HCT116 (cell line): ENCODE data around the gene NSUN7. TPM values are rescaled to one million over a fixed set of nuclear protein-coding genes. Genes with fewer than 3 reads are reported as not detected.

Experiments
- ATAC-seq: fragments of 200-7000 bp; cut with Tn5 transposase; 2 replicates; pipeline ENCODE4 v1.9.1; 2020; ENCODE audit warnings: mild to moderate bottlenecking, moderate library complexity
- BruUV-seq: library from RNA; stranded (reverse); fragments of 400-500 nt; replicated peaks from 2 replicates; lab custom pipeline; 2021; lab: Mats Ljungman, UMichigan
- CTCF ChIA-PET: fragments of 300-600 bp; sonication (Branson Sonifier 250); formaldehyde crosslinking; loops from one replicate; lab custom pipeline; 2021; ENCODE audit warnings: antibody characterized with exemption; lab: Charles Lee
- POLR2A ChIA-PET: fragments of 300-600, 350-600 bp; sonication (Branson Sonifier 250); formaldehyde crosslinking; loops from one replicate; lab custom pipeline; 2021; ENCODE audit warnings: antibody characterized with exemption; lab: Charles Lee
- RAD21 ChIA-PET, 2 experiments: fragments of 300-600 bp; sonication (Branson Sonifier 250); formaldehyde crosslinking; loops; one replicate each; lab custom pipeline; 2023; ENCODE audit warnings: low total read pairs in 2 of 2; ENCODE audit not compliant: uncharacterized antibody in 2 of 2, unreplicated experiment in 2 of 2, low non-redundant PET in 1 of 2; lab: Charles Lee
- DNase-seq: peaks from one replicate; pipeline ENCODE4 v3.0.0-alpha.2; 2010; ENCODE audit warnings: low read depth, low spot score
- H2AFZ ChIP-seq: fragments of 200-600 bp; shearing (Covaris generic), sonication (generic); 2 replicates; pipeline ENCODE4 v1.6.1; 2017; ENCODE audit warnings: low read depth, mixed run types, mixed read lengths, antibody characterized with exemption, low read length; ENCODE audit not compliant: poor library complexity, severe bottlenecking
- H3K27ac ChIP-seq: 2 replicates; pipeline ENCODE4 v1.5.1; 2012; ENCODE audit warnings: low read depth, low read length
- H3K27me3 ChIP-seq: fragments of 200-600 bp; sonication (generic); 2 replicates; pipeline ENCODE4 v1.6.1; 2016; ENCODE audit warnings: mixed run types, low read length, mixed read lengths; ENCODE audit not compliant: insufficient read depth
- H3K36me3 ChIP-seq, 2 experiments: fragments of 200-500 bp in 1 of 2; fragments of 200-600 bp in 1 of 2; sonication (Bioruptor generic) in 1 of 2; sonication (generic) in 1 of 2; 2 replicates each; pipeline versions ENCODE4 v1.5.1 to v1.6.1; 2014 to 2016; ENCODE audit warnings: low read length in 2 of 2, inconsistent platforms in 1 of 2, mixed read lengths in 1 of 2, mixed run types in 1 of 2; ENCODE audit not compliant: insufficient read depth in 2 of 2, control insufficient read depth in 1 of 2
- H3K4me1 ChIP-seq, 2 experiments: fragments of 200-600 bp in 1 of 2; sonication (generic) in 1 of 2; 2 replicates each; pipeline versions ENCODE4 v1.5.1 to v1.6.1; 2012 to 2017; ENCODE audit warnings: low read length in 2 of 2, inconsistent platforms in 1 of 2, mild to moderate bottlenecking in 1 of 2, mixed read lengths in 1 of 2, mixed run types in 1 of 2, moderate library complexity in 1 of 2; ENCODE audit not compliant: insufficient read depth in 2 of 2, control insufficient read depth in 1 of 2
- H3K4me2 ChIP-seq: fragments of 200-600 bp; sonication (generic); 2 replicates; pipeline ENCODE4 v1.6.1; 2017; ENCODE audit warnings: mixed run types, low read length, mixed read lengths
- H3K4me3 ChIP-seq, 2 experiments: fragments of 200-600 bp in 1 of 2; sonication (generic) in 1 of 2; replicated peaks in 1 of 2; 2 replicates each; pipeline ENCODE4 v1.5.1; 2011 to 2016; ENCODE audit warnings: low read length in 2 of 2, control low read depth in 1 of 2, low read depth in 1 of 2, mild to moderate bottlenecking in 1 of 2, mixed read lengths in 1 of 2, mixed run types in 1 of 2
- H3K79me2 ChIP-seq: fragments of 200-600 bp; sonication (generic); 2 replicates; pipeline ENCODE4 v1.6.1; 2017; ENCODE audit warnings: mild to moderate bottlenecking, mixed run types, low read length, moderate library complexity, mixed read lengths; ENCODE audit not compliant: insufficient read depth
- H3K9ac ChIP-seq: fragments of 200-600 bp; sonication (generic); 2 replicates; pipeline ENCODE4 v1.6.1; 2016; ENCODE audit warnings: low read length, mixed read lengths
- H3K9me2 ChIP-seq: fragments of 200-600 bp; sonication (generic), shearing (Covaris generic); 2 replicates; pipeline ENCODE4 v1.6.1; 2017; ENCODE audit warnings: mixed run types, mild to moderate bottlenecking, moderate library complexity; ENCODE audit not compliant: insufficient read depth
- H3K9me3 ChIP-seq, 2 experiments: fragments of 200-500 bp in 1 of 2; fragments of 200-600 bp in 1 of 2; sonication (Bioruptor generic) in 1 of 2; sonication (generic) in 1 of 2; 2 replicates each; pipeline ENCODE4 v1.6.1; 2014 to 2017; ENCODE audit warnings: low read length in 2 of 2, mixed read lengths in 2 of 2, inconsistent platforms in 1 of 2, low read depth in 1 of 2, mild to moderate bottlenecking in 1 of 2, mixed run types in 1 of 2, moderate library complexity in 1 of 2; ENCODE audit not compliant: control insufficient read depth in 1 of 2, insufficient read depth in 1 of 2
- H4K20me1 ChIP-seq: fragments of 200-600 bp; sonication (generic), shearing (Covaris generic); 2 replicates; pipeline ENCODE4 v1.6.1; 2017; ENCODE audit warnings: mixed run types, mild to moderate bottlenecking, moderate library complexity; ENCODE audit not compliant: insufficient read depth
- CEBPB ChIP-seq: IDR thresholded peaks from 2 replicates; pipeline ENCODE4 v1.6.1; 2012; ENCODE audit warnings: low read depth
- CTCF ChIP-seq, 3 experiments: fragments of 200-600 bp in 1 of 3; sonication (generic) in 1 of 3; IDR thresholded peaks in 2 of 3; conservative IDR thresholded peaks in 1 of 3; 2 replicates each; pipeline ENCODE4 v1.5.1; 2012 to 2017; ENCODE audit warnings: low read depth in 2 of 3, low read length in 2 of 3, antibody characterized with exemption in 1 of 3, borderline replicate concordance in 1 of 3, control low read depth in 1 of 3, mild to moderate bottlenecking in 1 of 3, mixed read lengths in 1 of 3, mixed run types in 1 of 3, moderate library complexity in 1 of 3; ENCODE audit not compliant: insufficient read depth in 1 of 3
- SRF ChIP-seq: IDR thresholded peaks from 2 replicates; pipeline ENCODE4 v1.6.1; 2012; ENCODE audit warnings: low read depth
- intact Hi-C: fragments of 100-400 bp; cut with micrococcal nuclease; formaldehyde crosslinking; loops from 2 replicates; pipeline ENCODE4 v1.10.0; 2022
- total RNA-seq: library from RNA; stranded (reverse); gene quantifications from one replicate; pipeline ENCODE4 v1.2.1, GENCODE V29; 2021; ENCODE audit not compliant: unreplicated experiment
- TF ChIP-seq, protein P1 (sequence below): IDR thresholded peaks from 2 replicates; pipeline ENCODE4 v1.6.1; 2011; ENCODE audit warnings: mild to moderate bottlenecking, low read length, moderate library complexity; ENCODE audit not compliant: insufficient replicate concordance; ENCODE audit errors: extremely low read depth
- TF ChIP-seq, protein P2 (sequence below): IDR thresholded peaks from 2 replicates; pipeline ENCODE4 v1.6.1; 2012; ENCODE audit warnings: low read depth

Gene NSUN7
- total RNA-seq, 1 experiment from 2014 or later, result 0.07 TPM

GRCh38 chr4:40846532-40846931 lies 96.8 kb downstream of the NSUN7 start:
- RAD21 ChIA-PET, result interaction anchor here in 1 of 2 experiments (0.7 kb wide), 1 partner anchor 372 kb away, joined by 3 read pairs; no protein-coding TSS in a partner anchor

More at GRCh38 chr4:40846532-40846931, 96.8 kb downstream of the NSUN7 start:
- Histone ChIP-seq H3K9me2 (no peaks in the 10 kb centered on the region), H3K9me3 (no peaks in the 10 kb centered on the region), H3K4me3 (no peak overlapping the region), H3K4me1 (peaks cover 0 to 4% of the 10 kb centered on the region in 2 experiments; a peak in 1 of 4 replicates), H3K27ac (no peak overlapping the region), H3K27me3 (no peaks in the 10 kb centered on the region), H2AFZ (no peak overlapping the region), H3K36me3 (no peaks in the 10 kb centered on the region), H3K4me2 (no peak overlapping the region), H4K20me1 (no peaks in the 10 kb centered on the region; the same call in 1 of the 2 replicates), H3K9ac (no peak overlapping the region), H3K79me2 (no peaks in the 10 kb centered on the region)
- intact Hi-C loops, result no loop called here
- ATAC-seq (no peak), DNase-seq (no peak)
- POLR2A ChIA-PET, result no interaction called here
- CTCF ChIA-PET, result no interaction called here
- TF ChIP-seq SRF (no peak), CTCF (IDR thresholded peaks at IDR 0.05 in 2 of 3, conservative IDR thresholded peaks at IDR 0.05 in 1 of 3; ENCODE audit: borderline replicate concordance in 1 of 3, insufficient read depth in 1 of 3, low read depth in 2 of 3, low read length in 2 of 3) (no peak), CEBPB (no peak)
- TF ChIP-seq, protein P1, sequence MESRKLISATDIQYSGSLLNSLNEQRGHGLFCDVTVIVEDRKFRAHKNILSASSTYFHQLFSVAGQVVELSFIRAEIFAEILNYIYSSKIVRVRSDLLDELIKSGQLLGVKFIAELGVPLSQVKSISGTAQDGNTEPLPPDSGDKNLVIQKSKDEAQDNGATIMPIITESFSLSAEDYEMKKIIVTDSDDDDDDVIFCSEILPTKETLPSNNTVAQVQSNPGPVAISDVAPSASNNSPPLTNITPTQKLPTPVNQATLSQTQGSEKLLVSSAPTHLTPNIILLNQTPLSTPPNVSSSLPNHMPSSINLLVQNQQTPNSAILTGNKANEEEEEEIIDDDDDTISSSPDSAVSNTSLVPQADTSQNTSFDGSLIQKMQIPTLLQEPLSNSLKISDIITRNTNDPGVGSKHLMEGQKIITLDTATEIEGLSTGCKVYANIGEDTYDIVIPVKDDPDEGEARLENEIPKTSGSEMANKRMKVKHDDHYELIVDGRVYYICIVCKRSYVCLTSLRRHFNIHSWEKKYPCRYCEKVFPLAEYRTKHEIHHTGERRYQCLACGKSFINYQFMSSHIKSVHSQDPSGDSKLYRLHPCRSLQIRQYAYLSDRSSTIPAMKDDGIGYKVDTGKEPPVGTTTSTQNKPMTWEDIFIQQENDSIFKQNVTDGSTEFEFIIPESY, result no peak
- TF ChIP-seq, protein P2, sequence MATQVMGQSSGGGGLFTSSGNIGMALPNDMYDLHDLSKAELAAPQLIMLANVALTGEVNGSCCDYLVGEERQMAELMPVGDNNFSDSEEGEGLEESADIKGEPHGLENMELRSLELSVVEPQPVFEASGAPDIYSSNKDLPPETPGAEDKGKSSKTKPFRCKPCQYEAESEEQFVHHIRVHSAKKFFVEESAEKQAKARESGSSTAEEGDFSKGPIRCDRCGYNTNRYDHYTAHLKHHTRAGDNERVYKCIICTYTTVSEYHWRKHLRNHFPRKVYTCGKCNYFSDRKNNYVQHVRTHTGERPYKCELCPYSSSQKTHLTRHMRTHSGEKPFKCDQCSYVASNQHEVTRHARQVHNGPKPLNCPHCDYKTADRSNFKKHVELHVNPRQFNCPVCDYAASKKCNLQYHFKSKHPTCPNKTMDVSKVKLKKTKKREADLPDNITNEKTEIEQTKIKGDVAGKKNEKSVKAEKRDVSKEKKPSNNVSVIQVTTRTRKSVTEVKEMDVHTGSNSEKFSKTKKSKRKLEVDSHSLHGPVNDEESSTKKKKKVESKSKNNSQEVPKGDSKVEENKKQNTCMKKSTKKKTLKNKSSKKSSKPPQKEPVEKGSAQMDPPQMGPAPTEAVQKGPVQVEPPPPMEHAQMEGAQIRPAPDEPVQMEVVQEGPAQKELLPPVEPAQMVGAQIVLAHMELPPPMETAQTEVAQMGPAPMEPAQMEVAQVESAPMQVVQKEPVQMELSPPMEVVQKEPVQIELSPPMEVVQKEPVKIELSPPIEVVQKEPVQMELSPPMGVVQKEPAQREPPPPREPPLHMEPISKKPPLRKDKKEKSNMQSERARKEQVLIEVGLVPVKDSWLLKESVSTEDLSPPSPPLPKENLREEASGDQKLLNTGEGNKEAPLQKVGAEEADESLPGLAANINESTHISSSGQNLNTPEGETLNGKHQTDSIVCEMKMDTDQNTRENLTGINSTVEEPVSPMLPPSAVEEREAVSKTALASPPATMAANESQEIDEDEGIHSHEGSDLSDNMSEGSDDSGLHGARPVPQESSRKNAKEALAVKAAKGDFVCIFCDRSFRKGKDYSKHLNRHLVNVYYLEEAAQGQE, result no peak
- BruUV-seq, result no TSS peak
